Astrocyte (in vitro differentiated cells and primary cell): ENCODE results near the gene PRRT1B. TPM values are rescaled to one million over a fixed set of nuclear protein-coding genes. Genes with fewer than 3 reads are reported as not detected.

Experiments
- DNase-seq: peaks from one replicate; pipeline ENCODE4 v3.0.0-alpha.2; 2010; ENCODE audit warnings: low read depth
- FAIRE-seq: peaks from 2 replicates; lab custom pipeline; 2011; peaks lifted over from hg19 to GRCh38; lab: Jason Lieb, UNC
- H2AFZ ChIP-seq: 2 replicates; pipeline ENCODE4 v1.6.0; 2012; ENCODE audit warnings: low read depth, low read length, inconsistent platforms
- H3K27ac ChIP-seq: 2 replicates; pipeline ENCODE4 v1.5.1; 2011; ENCODE audit warnings: low read depth, low read length, inconsistent platforms
- H3K27me3 ChIP-seq: 2 replicates; pipeline ENCODE4 v1.6.0; 2011; ENCODE audit warnings: low read length, inconsistent platforms; ENCODE audit not compliant: insufficient read depth
- H3K36me3 ChIP-seq: 2 replicates; pipeline ENCODE4 v1.5.1; 2011; ENCODE audit warnings: low read length, inconsistent platforms; ENCODE audit not compliant: insufficient read depth
- H3K4me1 ChIP-seq: 2 replicates; pipeline ENCODE4 v1.5.1; 2011; ENCODE audit warnings: low read length, inconsistent platforms; ENCODE audit not compliant: insufficient read depth
- H3K4me2 ChIP-seq: 2 replicates; pipeline ENCODE4 v1.6.0; 2012; ENCODE audit warnings: low read length, inconsistent platforms
- H3K4me3 ChIP-seq: 2 replicates; pipeline ENCODE4 v1.5.1; 2011; ENCODE audit warnings: low read depth, mild to moderate bottlenecking, low read length, inconsistent platforms; ENCODE audit not compliant: insufficient read depth
- H3K79me2 ChIP-seq: 2 replicates; pipeline ENCODE4 v1.6.0; 2012; ENCODE audit warnings: mild to moderate bottlenecking, low read length, inconsistent platforms; ENCODE audit not compliant: insufficient read depth
- H3K9ac ChIP-seq: 2 replicates; pipeline ENCODE4 v1.6.0; 2012; ENCODE audit warnings: mild to moderate bottlenecking, low read length, inconsistent platforms
- H3K9me3 ChIP-seq: 2 replicates; pipeline ENCODE4 v1.5.1; 2012; ENCODE audit warnings: low read depth, mild to moderate bottlenecking, low read length, inconsistent platforms; ENCODE audit not compliant: insufficient read depth
- H4K20me1 ChIP-seq: 2 replicates; pipeline ENCODE4 v1.6.0; 2012; ENCODE audit warnings: low read length, inconsistent platforms; ENCODE audit not compliant: insufficient read depth
- H3K27ac Mint-ChIP-seq: one replicate; pipeline ENCODE4 v1.8.0; 2021; ENCODE audit warnings: mild to moderate bottlenecking, mixed read lengths; ENCODE audit not compliant: unreplicated experiment
- H3K27me3 Mint-ChIP-seq: one replicate; pipeline ENCODE4 v1.8.0; 2021; ENCODE audit warnings: low read depth, mixed read lengths; ENCODE audit not compliant: unreplicated experiment
- H3K36me3 Mint-ChIP-seq: one replicate; pipeline ENCODE4 v1.8.0; 2021; ENCODE audit warnings: low read depth, mixed read lengths; ENCODE audit not compliant: unreplicated experiment
- H3K4me1 Mint-ChIP-seq: one replicate; pipeline ENCODE4 v1.8.0; 2021; ENCODE audit warnings: low read depth, mixed read lengths; ENCODE audit not compliant: unreplicated experiment
- H3K4me3 Mint-ChIP-seq: one replicate; pipeline ENCODE4 v1.8.0; 2021; ENCODE audit warnings: mild to moderate bottlenecking, moderate library complexity, mixed read lengths; ENCODE audit not compliant: unreplicated experiment
- H3K9me3 Mint-ChIP-seq: one replicate; pipeline ENCODE4 v1.8.0; 2021; ENCODE audit warnings: mild to moderate bottlenecking, mixed read lengths; ENCODE audit not compliant: unreplicated experiment
- EZH2 ChIP-seq: IDR thresholded peaks from 2 replicates; pipeline ENCODE4 v1.6.1; 2012; ENCODE audit warnings: mild to moderate bottlenecking, low read length, inconsistent platforms; ENCODE audit not compliant: insufficient read depth
- total RNA-seq: library from RNA; stranded (reverse); gene quantifications from 2 replicates; pipeline ENCODE4 v1.2.1, GENCODE V29; 2021
- TF ChIP-seq, protein P1 (sequence below): IDR thresholded peaks from 2 replicates; pipeline ENCODE4 v1.5.1; 2011; ENCODE audit warnings: low read depth, mild to moderate bottlenecking, inconsistent platforms, low read length, moderate library complexity; ENCODE audit not compliant: insufficient read depth

PRRT1B gene
- total RNA-seq, 1 donor from 2014 or later, result not detected

DNA sequence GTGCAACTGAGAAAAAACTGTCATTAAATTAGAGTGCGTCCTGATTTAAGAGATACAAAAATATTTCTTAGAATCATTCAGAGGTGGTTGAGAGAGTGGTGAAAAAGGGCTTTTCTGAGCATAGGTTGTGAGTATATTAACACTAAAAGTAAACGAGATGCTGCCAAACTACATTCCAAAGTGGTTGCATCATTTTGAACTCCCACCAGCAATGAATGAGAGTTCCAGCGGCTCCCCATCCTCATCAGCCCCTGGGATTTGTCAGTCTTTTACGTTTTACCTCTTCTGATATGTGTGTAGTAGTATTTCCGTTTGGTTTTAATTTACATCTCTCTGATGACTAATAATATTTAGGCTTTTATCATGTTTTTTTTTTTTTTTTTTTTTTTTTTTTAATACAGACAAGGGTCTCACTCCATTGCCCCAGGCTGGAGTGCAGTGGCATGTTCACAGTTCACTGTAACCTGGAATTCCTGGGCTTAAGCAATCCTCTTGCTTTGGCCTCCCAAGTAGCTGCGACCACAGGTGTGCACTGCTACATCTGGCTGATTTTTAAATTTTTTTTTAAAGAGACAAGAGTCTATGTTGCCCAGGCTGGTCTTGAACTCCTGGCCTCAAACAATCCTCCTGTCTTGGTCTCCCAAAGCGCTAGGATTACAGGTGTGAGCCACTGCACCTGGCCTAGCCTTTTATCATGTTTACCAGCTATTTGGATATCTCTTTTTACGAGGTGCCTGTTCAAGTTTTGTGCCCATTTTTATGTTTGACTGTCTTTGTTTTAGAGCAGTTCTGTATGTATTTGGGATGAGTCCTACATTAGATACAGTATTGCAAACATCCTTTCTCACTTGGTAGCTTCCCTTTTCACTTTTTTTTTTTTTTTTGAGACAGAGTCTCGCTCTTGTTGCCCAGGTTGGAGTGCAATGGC, 17.0 kb downstream of the PRRT1B start:
- Histone ChIP-seq H3K27ac (no peak overlapping the region), H3K4me2 (no peak overlapping the region), H3K36me3 (no peaks in the 10 kb centered on the region), H3K79me2 (no peaks in the 10 kb centered on the region), H3K9ac (no peak overlapping the region), H2AFZ (no peak overlapping the region), H3K27me3 (no peaks in the 10 kb centered on the region), H3K9me3 (no peaks in the 10 kb centered on the region), H4K20me1 (no peaks in the 10 kb centered on the region), H3K4me3 (no peak overlapping the region), H3K4me1 (no peaks in the 10 kb centered on the region)
- DNase-seq (peak; percentile 53), FAIRE-seq (no peak)
- peaks cover 12% of the 10 kb centered on the region for H3K9me3 Mint-ChIP-seq
- no peak overlapping the region for H3K4me3 Mint-ChIP-seq
- peaks cover 7% of the 10 kb centered on the region for H3K4me1 Mint-ChIP-seq
- peaks cover 3% of the 10 kb centered on the region for H3K36me3 Mint-ChIP-seq
- TF ChIP-seq, protein P1, sequence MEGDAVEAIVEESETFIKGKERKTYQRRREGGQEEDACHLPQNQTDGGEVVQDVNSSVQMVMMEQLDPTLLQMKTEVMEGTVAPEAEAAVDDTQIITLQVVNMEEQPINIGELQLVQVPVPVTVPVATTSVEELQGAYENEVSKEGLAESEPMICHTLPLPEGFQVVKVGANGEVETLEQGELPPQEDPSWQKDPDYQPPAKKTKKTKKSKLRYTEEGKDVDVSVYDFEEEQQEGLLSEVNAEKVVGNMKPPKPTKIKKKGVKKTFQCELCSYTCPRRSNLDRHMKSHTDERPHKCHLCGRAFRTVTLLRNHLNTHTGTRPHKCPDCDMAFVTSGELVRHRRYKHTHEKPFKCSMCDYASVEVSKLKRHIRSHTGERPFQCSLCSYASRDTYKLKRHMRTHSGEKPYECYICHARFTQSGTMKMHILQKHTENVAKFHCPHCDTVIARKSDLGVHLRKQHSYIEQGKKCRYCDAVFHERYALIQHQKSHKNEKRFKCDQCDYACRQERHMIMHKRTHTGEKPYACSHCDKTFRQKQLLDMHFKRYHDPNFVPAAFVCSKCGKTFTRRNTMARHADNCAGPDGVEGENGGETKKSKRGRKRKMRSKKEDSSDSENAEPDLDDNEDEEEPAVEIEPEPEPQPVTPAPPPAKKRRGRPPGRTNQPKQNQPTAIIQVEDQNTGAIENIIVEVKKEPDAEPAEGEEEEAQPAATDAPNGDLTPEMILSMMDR, result no peak
- TF ChIP-seq EZH2, result no peak
- H3K27me3 Mint-ChIP-seq, result peaks cover under 1% of the 10 kb centered on the region
- no peak overlapping the region for H3K27ac Mint-ChIP-seq

DNA sequence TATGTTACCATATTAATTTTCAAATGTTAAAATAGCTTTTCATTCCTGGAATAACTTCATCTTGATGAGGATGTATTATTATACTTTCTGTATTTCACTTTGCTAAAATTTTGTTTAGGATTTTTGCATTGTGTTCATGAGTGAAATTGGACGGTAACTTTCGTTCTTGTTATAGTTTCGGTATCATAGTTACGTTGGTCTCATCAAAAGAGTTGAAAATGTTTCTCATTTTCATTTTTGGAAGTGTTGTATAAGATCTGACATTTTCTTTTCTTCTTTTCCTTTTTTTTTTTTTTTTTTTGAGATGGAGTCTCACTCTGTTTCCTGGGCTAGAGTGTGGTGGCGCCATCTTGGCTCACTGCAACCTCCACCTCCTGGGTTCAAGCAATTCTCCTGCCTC, 20.0 kb downstream of the PRRT1B start:
- H3K79me2 ChIP-seq, result no peaks in the 10 kb centered on the region
- no peaks in the 10 kb centered on the region for H3K27me3 ChIP-seq
- H3K36me3 ChIP-seq, result no peaks in the 10 kb centered on the region
- H4K20me1 ChIP-seq, result no peaks in the 10 kb centered on the region
- H3K4me3 ChIP-seq, result no peak overlapping the region
- DNase-seq (no peak), FAIRE-seq (no peak)
- no peaks in the 10 kb centered on the region for H3K9me3 ChIP-seq
- Mint-ChIP-seq H3K4me3 (no peak overlapping the region), H3K36me3 (peaks cover 10% of the 10 kb centered on the region), H3K9me3 (peaks cover 18% of the 10 kb centered on the region), H3K27me3 (no peaks in the 10 kb centered on the region), H3K27ac (no peak overlapping the region), H3K4me1 (peaks cover 7% of the 10 kb centered on the region)
- H3K27ac ChIP-seq, result no peak overlapping the region
- no peak overlapping the region for H2AFZ ChIP-seq
- H3K4me1 ChIP-seq, result no peaks in the 10 kb centered on the region
- TF ChIP-seq, protein P1, result no peak
- no peak for TF ChIP-seq EZH2
- H3K4me2 ChIP-seq, result no peak overlapping the region
- no peak overlapping the region for H3K9ac ChIP-seq

DNA sequence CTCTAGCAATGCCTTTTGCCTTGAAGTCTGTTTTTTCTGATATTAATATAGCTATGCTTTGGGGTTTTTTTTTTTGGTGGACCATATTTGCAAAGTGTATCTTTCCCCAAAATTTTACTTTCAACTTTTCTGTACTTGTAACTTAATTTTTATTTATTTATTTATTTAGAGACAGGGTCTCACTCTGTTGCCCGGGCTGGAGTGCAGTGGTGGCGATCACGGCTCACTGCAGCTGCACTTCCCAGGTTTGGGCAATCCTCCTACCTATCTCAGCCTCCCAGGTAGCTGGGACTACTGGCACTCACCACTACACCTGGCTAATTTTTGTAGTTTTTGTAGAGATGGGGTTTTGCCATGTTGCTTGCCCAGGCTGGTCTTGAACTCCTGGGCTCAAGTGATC, 20.8 kb downstream of the PRRT1B start:
- no peak overlapping the region for H3K27ac Mint-ChIP-seq
- Histone ChIP-seq H3K79me2 (no peaks in the 10 kb centered on the region), H3K9ac (no peak overlapping the region), H2AFZ (no peak overlapping the region), H3K27me3 (no peaks in the 10 kb centered on the region), H3K9me3 (no peaks in the 10 kb centered on the region), H3K36me3 (no peaks in the 10 kb centered on the region), H3K27ac (no peak overlapping the region), H3K4me3 (no peak overlapping the region), H3K4me2 (no peak overlapping the region), H3K4me1 (no peaks in the 10 kb centered on the region), H4K20me1 (no peaks in the 10 kb centered on the region)
- H3K36me3 Mint-ChIP-seq, result peaks cover 11% of the 10 kb centered on the region
- peaks cover 15% of the 10 kb centered on the region for H3K9me3 Mint-ChIP-seq
- H3K27me3 Mint-ChIP-seq, result no peaks in the 10 kb centered on the region
- H3K4me3 Mint-ChIP-seq, result no peak overlapping the region
- no peak for TF ChIP-seq EZH2
- TF ChIP-seq, protein P1, result no peak
- FAIRE-seq (no peak), DNase-seq (no peak)
- peaks cover 7% of the 10 kb centered on the region for H3K4me1 Mint-ChIP-seq
